Activated CD4-positive, alpha-beta T cell treated with anti-CD3 and anti-CD28 coated beads, Interleukin-2, amount 10 ng/mL, durations not matched to agents 24 days and 14 days (primary cell): ENCODE data around the gene RFC4. TPM values are rescaled to one million over a fixed set of nuclear protein-coding genes. Genes with fewer than 3 reads are reported as not detected.
A peak's percentile ranks its signal among the peaks of the same experiment; 100 is the strongest.
"Not testable (repeated sequence)": the region's sequence is repeated elsewhere in the genome, so short reads cannot be mapped to it uniquely, and the experiment has no call there.

Experiments
- DNase-seq: peaks from one replicate; pipeline ENCODE4 v3.0.0; 2022
- H3K27ac Mint-ChIP-seq: one replicate; pipeline ENCODE4 v1.8.0; 2022; ENCODE audit warnings: mild to moderate bottlenecking, mixed read lengths
- H3K27me3 Mint-ChIP-seq: one replicate; pipeline ENCODE4 v1.8.0; 2022; ENCODE audit warnings: mixed read lengths
- H3K36me3 Mint-ChIP-seq: one replicate; pipeline ENCODE4 v1.8.0; 2022; ENCODE audit warnings: low read depth, mild to moderate bottlenecking, mixed read lengths
- H3K4me1 Mint-ChIP-seq: one replicate; pipeline ENCODE4 v1.8.0; 2021; ENCODE audit warnings: mixed read lengths
- H3K4me3 Mint-ChIP-seq: one replicate; pipeline ENCODE4 v1.8.0; 2022; ENCODE audit warnings: mild to moderate bottlenecking, moderate library complexity, mixed read lengths
- H3K9me3 Mint-ChIP-seq: one replicate; pipeline ENCODE4 v1.8.0; 2021; ENCODE audit warnings: mixed read lengths
- intact Hi-C: fragments of 100-400 bp; cut with micrococcal nuclease; formaldehyde crosslinking; loops from one replicate; pipeline ENCODE4 v1.15.1; 2023
- total RNA-seq: library from RNA; stranded (reverse); gene quantifications from 2 replicates; pipeline ENCODE4 v1.2.3, GENCODE V29; 2022

RFC4 gene
- total RNA-seq: 116 and 119 TPM in 2 replicates

- H3K9me3 Mint-ChIP-seq: no peaks in the 10 kb centered on the region
- peak within 1 kb of the TSS; percentile 93 for H3K4me3 Mint-ChIP-seq
- intact Hi-C loops: loop anchor here (1.0 to 10.0 kb wide), 5 partner anchors 20 to 832 kb away; partner anchors contain the start of genes DNAJB11 and EIF4A2
- peaks cover 16% of the 10 kb centered on the region for H3K36me3 Mint-ChIP-seq
- DNase-seq: peak; percentile 96
- H3K27ac Mint-ChIP-seq: peak within 1 kb of the TSS; percentile 91
- no peaks in the 10 kb centered on the region for H3K27me3 Mint-ChIP-seq
- H3K4me1 Mint-ChIP-seq: peaks cover 24% of the 10 kb centered on the region
These were observed at the start of gene RFC4 for GRCh38 chr3:186806089-186807055. TSS of gene RFC4 (minus strand) at chr3:186806482. CDS start at chr3:186804713, 1,769 bp downstream.

GRCh38 chr3:186854954-186855353 is 48.7 kb upstream of the RFC4 start:
- intact Hi-C loops: no loop called here

GRCh38 chr3:186854146-186854545 is 47.9 kb upstream of the RFC4 start:
- H3K36me3 Mint-ChIP-seq: peaks cover 1% of the 10 kb centered on the region
- peaks cover 12% of the 10 kb centered on the region for H3K4me1 Mint-ChIP-seq
- no peak overlapping the region for H3K27ac Mint-ChIP-seq
- intact Hi-C loops: no loop called here
- no peak overlapping the region for H3K4me3 Mint-ChIP-seq
- H3K27me3 Mint-ChIP-seq: no peaks in the 10 kb centered on the region
- DNase-seq: peak; percentile 47
- peaks cover 5% of the 10 kb centered on the region for H3K9me3 Mint-ChIP-seq

More at GRCh38 chr3:186854954-186855353, 48.7 kb upstream of the RFC4 start:
- Mint-ChIP-seq H3K27me3 (no peaks in the 10 kb centered on the region), H3K27ac (no peak overlapping the region), H3K4me3 (no peak overlapping the region), H3K4me1 (peaks cover 12% of the 10 kb centered on the region), H3K36me3 (peaks cover 6% of the 10 kb centered on the region), H3K9me3 (peaks cover 10% of the 10 kb centered on the region)
- peak; percentile 34 for DNase-seq

GRCh38 chr3:186852994-186853393 is 46.7 kb upstream of the RFC4 start:
- Mint-ChIP-seq H3K9me3 (peaks cover 5% of the 10 kb centered on the region), H3K36me3 (no peaks in the 10 kb centered on the region), H3K4me3 (no peak overlapping the region), H3K4me1 (peaks cover 12% of the 10 kb centered on the region), H3K27ac (no peak overlapping the region), H3K27me3 (peaks cover under 1% of the 10 kb centered on the region)
- peak; percentile 48 for DNase-seq
- intact Hi-C loops: no loop called here

- intact Hi-C loops, H3K36me3 Mint-ChIP-seq, H3K4me3 Mint-ChIP-seq, DNase-seq, H3K27ac Mint-ChIP-seq, H3K9me3 Mint-ChIP-seq, H3K27me3 Mint-ChIP-seq: not testable (repeated sequence)
- H3K4me1 Mint-ChIP-seq: peaks cover 14% of the 10 kb centered on the region
These were observed 45.6 kb upstream of the RFC4 start for GRCh38 chr3:186851835-186852234.

- H3K36me3 Mint-ChIP-seq: no peaks in the 10 kb centered on the region
- peaks cover 22% of the 10 kb centered on the region for H3K27me3 Mint-ChIP-seq
- peak overlapping the region; percentile 2 for H3K27ac Mint-ChIP-seq
- H3K4me3 Mint-ChIP-seq: no peak overlapping the region
- H3K9me3 Mint-ChIP-seq: peaks cover 5% of the 10 kb centered on the region
- DNase-seq: peak; percentile 73
- peaks cover 15% of the 10 kb centered on the region for H3K4me1 Mint-ChIP-seq
- intact Hi-C loops: loop anchor here (1.0 to 5.0 kb wide), 9 partner anchors 33 to 316 kb away; partner anchors contain the start of gene ST6GAL1
These were observed 43.2 kb upstream of the RFC4 start for GRCh38 chr3:186849374-186849975.

- Mint-ChIP-seq H3K4me3 (no peak overlapping the region), H3K27ac (no peak overlapping the region), H3K9me3 (no peaks in the 10 kb centered on the region), H3K36me3 (no peaks in the 10 kb centered on the region), H3K27me3 (peaks cover 26% of the 10 kb centered on the region), H3K4me1 (peaks cover 13% of the 10 kb centered on the region)
- intact Hi-C loops: loop anchor here (5.0 kb wide), 3 partner anchors 35 to 265 kb away; no protein-coding TSS in a partner anchor
- DNase-seq: peak; percentile 29
These were observed 41.2 kb upstream of the RFC4 start for GRCh38 chr3:186847437-186847836.

- Mint-ChIP-seq H3K4me1 (peaks cover 8% of the 10 kb centered on the region), H3K27me3 (peaks cover 26% of the 10 kb centered on the region), H3K4me3 (no peak overlapping the region), H3K36me3 (no peaks in the 10 kb centered on the region), H3K9me3 (no peaks in the 10 kb centered on the region), H3K27ac (no peak overlapping the region)
- intact Hi-C loops: loop anchor here (5.0 kb wide), 3 partner anchors 37 to 267 kb away; no protein-coding TSS in a partner anchor
- DNase-seq: peak; percentile 49
These were observed 39.5 kb upstream of the RFC4 start for GRCh38 chr3:186845756-186846155.

- intact Hi-C loops: loop anchor here (5.0 kb wide), 3 partner anchors 37 to 267 kb away; no protein-coding TSS in a partner anchor
- peaks cover 26% of the 10 kb centered on the region for H3K27me3 Mint-ChIP-seq
These were observed 38.6 kb upstream of the RFC4 start for GRCh38 chr3:186844908-186845307.

GRCh38 chr3:186843039-186843432 is 36.8 kb upstream of the RFC4 start:
- Mint-ChIP-seq H3K27ac (no peak overlapping the region), H3K4me1 (peaks cover 3% of the 10 kb centered on the region), H3K27me3 (peaks cover 29% of the 10 kb centered on the region), H3K4me3 (no peak overlapping the region), H3K9me3 (no peaks in the 10 kb centered on the region), H3K36me3 (no peaks in the 10 kb centered on the region)
- intact Hi-C loops: no loop called here
- peak; percentile 44 for DNase-seq

More at GRCh38 chr3:186844908-186845307, 38.6 kb upstream of the RFC4 start:
- peaks cover 8% of the 10 kb centered on the region for H3K4me1 Mint-ChIP-seq
- H3K36me3 Mint-ChIP-seq: no peaks in the 10 kb centered on the region
- no peak overlapping the region for H3K4me3 Mint-ChIP-seq
- no peaks in the 10 kb centered on the region for H3K9me3 Mint-ChIP-seq
- no peak overlapping the region for H3K27ac Mint-ChIP-seq
- DNase-seq: peak; percentile 42

- Mint-ChIP-seq H3K27ac (no peak within 1 kb of the TSS), H3K4me3 (no peak within 1 kb of the TSS), H3K36me3 (no peaks in the 10 kb centered on the region), H3K4me1 (peaks cover 3% of the 10 kb centered on the region), H3K27me3 (peaks cover 28% of the 10 kb centered on the region), H3K9me3 (no peaks in the 10 kb centered on the region)
- intact Hi-C loops: no loop called here
- peak; percentile 44 for DNase-seq
These were observed 36.2 kb upstream of the RFC4 start, which contains the start of gene ADIPOQ for GRCh38 chr3:186842426-186843038. TSS of gene ADIPOQ (plus strand) at chr3:186842710. CDS start at chr3:186853059, 10,349 bp downstream.

- peak; percentile 28 for DNase-seq
- intact Hi-C loops: no loop called here
- Mint-ChIP-seq H3K4me1 (no peaks in the 10 kb centered on the region), H3K9me3 (no peaks in the 10 kb centered on the region), H3K36me3 (no peaks in the 10 kb centered on the region), H3K4me3 (no peak overlapping the region), H3K27me3 (peaks cover 22% of the 10 kb centered on the region), H3K27ac (no peak overlapping the region)
These were observed 35.3 kb upstream of the RFC4 start for GRCh38 chr3:186841620-186842019.

GRCh38 chr3:186839874-186840641 is 33.8 kb upstream of the RFC4 start:
- Mint-ChIP-seq H3K27ac (no peak overlapping the region), H3K9me3 (no peaks in the 10 kb centered on the region), H3K4me1 (no peaks in the 10 kb centered on the region), H3K4me3 (no peak overlapping the region), H3K27me3 (peaks cover 17% of the 10 kb centered on the region), H3K36me3 (no peaks in the 10 kb centered on the region)
- intact Hi-C loops: no loop called here
- no peak for DNase-seq
